GM08714 (cell line): ENCODE measurements around the gene SBF1.

ENCODE experiments used
- H3K4me3 ChIP-seq: fragments of 200-500 bp; sonication (Bioruptor generic); 2 replicates; pipeline ENCODE4 v1.5.1; 2014; ENCODE audit warnings: mild to moderate bottlenecking, low read length, inconsistent platforms
- ZNF274 ChIP-seq: IDR thresholded peaks from 2 replicates; pipeline ENCODE4 v1.6.1; 2012; ENCODE audit warnings: mild to moderate bottlenecking, low read depth, low read length

Gene SBF1

DNA sequence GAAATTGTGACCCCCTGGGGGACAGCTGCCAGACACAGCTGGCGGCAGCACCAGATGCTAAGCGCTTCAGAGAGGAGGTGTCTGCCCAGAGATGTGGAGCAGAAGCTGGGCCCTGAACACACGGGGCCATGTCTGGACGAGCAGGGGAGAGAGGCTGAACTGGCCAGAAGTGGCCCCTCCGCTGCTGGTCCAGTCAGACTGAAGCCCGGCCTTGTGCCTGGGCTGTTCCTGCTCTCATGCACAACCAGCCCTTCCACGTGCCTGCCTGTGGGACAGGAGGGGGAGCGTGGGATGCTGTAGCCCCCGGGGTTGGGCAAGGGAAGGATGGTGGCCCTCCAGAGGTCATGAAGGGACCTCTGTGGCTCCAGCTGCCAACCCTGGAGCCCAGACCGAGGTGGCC is 8.3 kb upstream of the SBF1 start:
- no peak for TF ChIP-seq ZNF274
- H3K4me3 ChIP-seq = no peak overlapping the region

DNA sequence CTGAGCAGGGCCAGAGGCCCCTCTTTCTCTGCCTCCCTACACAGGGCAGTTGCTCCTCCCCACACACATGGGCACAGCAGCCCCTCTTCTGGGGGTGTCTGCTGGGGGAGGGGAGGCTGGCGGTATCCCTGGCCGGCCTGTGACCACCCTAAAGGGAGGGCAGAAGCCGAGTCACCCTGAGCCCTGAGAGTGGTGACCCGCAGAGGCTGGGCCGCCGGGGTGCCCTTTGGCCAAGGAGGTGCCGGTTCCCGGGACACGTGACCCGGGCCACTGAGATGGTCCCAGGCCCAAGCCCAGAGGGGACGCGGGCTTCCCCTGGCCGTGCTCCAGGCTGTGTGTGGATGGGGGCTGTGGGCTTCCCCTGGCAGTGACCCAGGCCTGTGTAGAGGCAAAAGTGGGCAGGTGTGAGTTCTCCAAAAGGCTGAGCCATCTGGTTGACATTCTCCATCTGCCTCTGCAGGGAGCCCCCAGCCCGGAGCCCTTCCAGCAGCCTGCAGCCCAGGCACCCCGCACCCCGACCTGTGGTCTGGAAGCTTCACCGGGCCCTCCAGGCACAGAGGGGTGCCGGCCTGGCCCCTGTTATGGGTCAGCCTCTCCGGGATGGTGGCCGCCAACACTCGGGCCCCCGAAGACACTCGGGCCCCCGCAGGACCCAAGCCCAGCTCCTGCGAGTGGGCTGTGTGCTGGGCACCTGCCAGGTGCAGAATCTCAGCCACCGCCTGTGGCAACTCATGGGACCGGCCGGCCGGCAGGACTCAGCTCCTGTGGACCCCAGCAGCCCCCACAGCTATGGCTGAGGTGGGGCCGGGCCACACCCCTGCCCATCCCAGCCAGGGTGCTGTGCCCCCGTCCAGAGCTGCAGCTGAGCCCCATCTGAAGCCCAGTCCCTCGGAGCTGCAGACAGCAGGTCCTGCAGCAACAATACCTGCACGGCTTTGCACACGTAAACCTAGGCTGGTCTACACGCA is 7.6 kb upstream of the SBF1 start:
- H3K4me3 ChIP-seq = peak overlapping the region; percentile 31; the same call in 1 of the 2 replicates
- TF ChIP-seq ZNF274 = no peak

GRCh38 chr22:50481440-50482106 is 6.7 kb upstream of the SBF1 start, which contains the start of gene ADM2:
Gene ADM2, plus strand, starts transcription at chr22:50481543. Its CDS starts 305 bp downstream, at chr22:50481848.
- peak within 1 kb of the TSS; percentile 31; the same call in 1 of the 2 replicates for H3K4me3 ChIP-seq
- TF ChIP-seq ZNF274 = no peak

DNA sequence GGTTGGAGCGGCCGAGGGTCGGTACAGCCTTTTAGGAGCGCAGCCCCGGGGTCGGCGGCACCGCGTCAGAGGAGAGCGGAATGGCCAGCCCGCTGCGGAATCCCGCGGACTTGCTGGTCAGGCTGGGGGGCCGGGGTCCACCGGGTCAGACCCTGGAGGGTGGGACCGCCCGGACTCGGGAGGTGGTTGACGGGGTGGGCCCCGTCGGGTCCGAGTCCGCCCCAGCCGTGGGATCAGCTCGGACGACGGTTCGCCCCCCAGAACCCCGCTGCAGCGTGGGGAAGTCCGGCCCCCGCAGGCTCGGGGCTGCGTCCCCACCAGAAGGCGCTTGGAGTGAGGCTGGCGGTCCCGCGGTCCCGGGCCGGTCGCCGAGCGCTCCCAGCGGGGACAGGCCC is 6.2 kb upstream of the SBF1 start:
- peak overlapping the region; percentile 31; the same call in 1 of the 2 replicates for H3K4me3 ChIP-seq

DNA sequence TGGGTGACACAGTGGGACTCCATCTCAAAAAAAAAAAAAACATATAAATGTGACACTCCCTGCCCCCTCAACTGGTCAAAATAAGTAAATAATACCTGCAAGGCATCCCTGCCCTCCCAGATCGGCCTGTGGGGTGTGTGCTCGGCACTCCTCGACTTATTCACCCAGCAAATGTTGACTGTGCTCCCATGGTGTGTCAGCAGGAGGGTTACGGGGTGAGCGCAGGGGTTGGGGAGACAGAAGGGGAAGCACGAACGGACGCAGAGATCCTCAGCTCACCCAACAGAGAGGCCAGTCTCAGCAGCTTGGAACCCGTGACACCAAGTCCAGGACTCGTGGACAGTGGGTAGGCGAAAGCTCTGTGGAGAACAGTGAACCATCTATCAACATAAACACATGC is 4.9 kb upstream of the SBF1 start:
- no peak for TF ChIP-seq ZNF274
- no peak overlapping the region for H3K4me3 ChIP-seq

More for the DNA sequence above, 6.2 kb upstream of the SBF1 start:
- no peak for TF ChIP-seq ZNF274

GRCh38 chr22:50477923-50478322 is 3.1 kb upstream of the SBF1 start:
- TF ChIP-seq ZNF274 = no peak
- no peak overlapping the region for H3K4me3 ChIP-seq

GRCh38 chr22:50476868-50477267 is 2.0 kb upstream of the SBF1 start:
- no peak for TF ChIP-seq ZNF274
- H3K4me3 ChIP-seq = no peak overlapping the region

DNA sequence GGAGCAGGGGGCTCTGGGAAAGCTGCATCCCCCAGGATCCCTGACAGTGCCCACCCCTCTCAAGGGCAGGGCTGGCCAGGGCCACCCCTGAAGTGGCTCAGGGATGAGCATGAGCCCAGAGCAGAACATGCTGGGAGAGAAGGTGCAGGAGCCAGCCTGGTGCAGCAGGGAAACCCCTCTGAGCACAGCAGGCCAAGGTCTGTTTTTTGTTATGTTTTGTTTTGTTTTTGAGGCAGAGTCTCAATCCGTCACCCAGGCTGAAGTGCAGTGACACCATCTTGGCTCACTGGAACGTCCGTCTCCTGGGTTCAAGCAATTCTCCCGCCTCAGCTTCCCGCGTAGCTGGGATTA is 792 bp upstream of the SBF1 start:
- no peak overlapping the region for H3K4me3 ChIP-seq
- no peak for TF ChIP-seq ZNF274

- H3K4me3 ChIP-seq = peak overlapping the region; percentile 75
- no peak for TF ChIP-seq ZNF274
Measured at GRCh38 chr22:50473855-50474671, 772 bp downstream of the SBF1 start.

- H3K4me3 ChIP-seq = peak overlapping the region; percentile 75; the same call in 1 of the 2 replicates
- no peak for TF ChIP-seq ZNF274
Measured at GRCh38 chr22:50473088-50473487, 1.7 kb downstream of the SBF1 start.

DNA sequence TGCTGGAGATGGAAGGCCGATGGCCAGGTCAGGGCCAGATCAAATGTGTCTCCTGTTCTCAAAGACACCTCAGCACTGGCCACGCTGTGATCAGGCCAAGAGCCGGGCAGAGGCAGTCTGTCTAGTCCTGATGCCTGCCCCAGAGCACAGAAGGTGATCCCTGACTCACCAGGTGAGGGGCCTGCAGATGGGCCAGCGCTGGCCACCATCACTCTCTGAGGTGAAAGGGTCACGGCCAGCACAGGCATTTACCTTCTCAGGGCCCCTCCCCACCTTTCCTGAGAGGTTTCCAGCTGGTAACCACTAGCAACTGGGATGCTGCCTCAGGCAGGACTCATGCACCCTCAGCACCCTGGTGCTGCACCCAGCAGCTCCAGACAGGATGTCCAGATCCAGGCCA is 2.9 kb downstream of the SBF1 start:
- no peak for TF ChIP-seq ZNF274
- no peak overlapping the region for H3K4me3 ChIP-seq

DNA sequence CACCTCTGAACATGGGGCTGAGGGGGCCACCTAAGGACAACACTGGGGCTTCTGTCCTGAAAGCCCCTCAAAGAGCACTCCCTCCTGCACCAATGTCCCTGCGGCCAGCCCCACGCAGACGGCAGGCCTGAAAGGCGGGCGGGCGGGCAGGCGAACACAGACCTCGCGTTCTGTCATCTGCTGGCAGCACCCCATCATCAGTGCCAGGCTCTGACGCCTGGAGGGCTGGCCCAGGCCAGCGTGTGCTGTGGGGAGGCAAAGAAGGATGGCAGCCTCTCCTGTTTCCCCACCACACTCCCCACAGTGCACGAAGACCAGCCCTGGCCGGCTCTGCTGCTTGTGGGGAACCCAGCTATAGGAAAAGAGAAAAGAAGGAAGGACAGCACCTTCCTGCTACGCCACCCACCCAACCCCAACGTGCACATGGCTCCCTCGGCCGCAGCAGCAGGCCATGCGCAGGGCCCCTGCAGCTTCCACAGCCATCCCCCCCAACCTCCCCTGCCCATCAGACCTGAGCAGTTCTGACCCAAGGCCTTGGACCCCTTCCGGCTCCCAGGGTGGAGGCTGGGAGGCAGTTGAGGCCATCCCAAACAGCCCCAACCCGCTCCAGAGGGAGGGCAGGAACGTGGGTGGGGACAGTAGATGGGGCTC is 3.5 kb downstream of the SBF1 start:
- no peak overlapping the region; the same call in 1 of the 2 replicates for H3K4me3 ChIP-seq
- no peak for TF ChIP-seq ZNF274

DNA sequence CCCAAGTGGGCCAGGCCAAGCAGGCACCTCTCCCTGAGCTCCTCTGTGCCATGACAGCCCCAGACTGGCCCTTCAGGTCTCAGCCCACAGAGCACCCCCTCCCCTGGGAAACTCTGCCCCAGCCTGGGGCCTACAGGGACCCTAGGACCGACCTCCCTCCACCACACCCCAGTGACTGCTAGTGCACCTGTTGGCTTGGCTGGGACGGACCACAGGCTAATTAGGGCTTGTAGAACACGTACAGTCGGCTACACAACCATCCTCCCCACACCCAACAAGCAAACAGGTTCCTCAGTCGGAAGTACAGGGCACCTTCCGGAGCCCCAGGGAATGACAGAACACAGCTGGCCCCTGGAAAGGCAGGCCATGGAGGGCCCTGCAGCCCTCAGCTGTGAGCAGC is 4.3 kb downstream of the SBF1 start:
- no peak for TF ChIP-seq ZNF274
- peak overlapping the region; percentile 8; the same call in 1 of the 2 replicates for H3K4me3 ChIP-seq
